Activated T-cell treated with anti-CD3 and anti-CD28 coated beads for 24 hours (primary cell): ENCODE data around the gene FHL5.
"Not testable (repeated sequence)": the region's sequence is repeated elsewhere in the genome, so short reads cannot be mapped to it uniquely, and the experiment has no call there.

Source experiments
- DNase-seq: peaks from one replicate; pipeline ENCODE4 v3.0.0-alpha.2; 2020; ENCODE audit warnings: low read depth

Gene FHL5

GRCh38 chr6:96611342-96611991, 48.5 kb downstream of the FHL5 start:
- no peak for DNase-seq

DNA sequence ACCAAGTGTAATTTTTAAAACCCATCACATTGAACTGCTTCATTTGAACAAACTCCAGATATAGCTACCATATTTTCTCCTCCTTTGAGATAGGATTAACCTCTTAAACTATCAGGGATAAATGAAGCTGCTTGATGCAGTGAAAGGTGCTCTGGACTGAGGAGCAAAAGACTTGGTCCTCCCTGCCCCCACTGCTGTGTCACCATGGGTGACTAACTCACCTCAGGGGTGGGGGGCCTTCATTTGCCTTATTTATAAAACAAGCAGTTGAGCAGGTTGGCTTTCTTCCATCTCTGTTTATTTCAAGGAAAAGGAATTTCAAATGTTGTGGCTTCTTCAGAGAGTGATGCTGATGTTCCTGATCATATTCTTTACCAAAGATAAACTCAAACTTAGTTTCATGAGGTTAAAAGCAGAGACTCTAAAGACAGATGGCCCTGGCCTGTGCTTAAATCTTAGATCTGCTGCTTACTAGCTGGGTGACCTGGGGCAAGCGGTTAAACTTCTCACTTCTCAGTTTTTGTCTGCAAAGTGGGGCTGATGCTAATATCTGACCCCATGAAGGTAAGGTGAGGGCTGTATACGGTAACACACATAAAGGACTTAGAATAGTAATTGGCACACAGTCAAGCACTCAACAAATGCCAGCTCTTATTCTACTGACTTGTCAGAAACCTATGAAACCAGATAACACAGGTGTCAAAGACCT, 50.5 kb downstream of the FHL5 start:
- DNase-seq: no peak

- no peak for DNase-seq
Measured at GRCh38 chr6:96620851-96621250, 57.9 kb downstream of the FHL5 start.

DNA sequence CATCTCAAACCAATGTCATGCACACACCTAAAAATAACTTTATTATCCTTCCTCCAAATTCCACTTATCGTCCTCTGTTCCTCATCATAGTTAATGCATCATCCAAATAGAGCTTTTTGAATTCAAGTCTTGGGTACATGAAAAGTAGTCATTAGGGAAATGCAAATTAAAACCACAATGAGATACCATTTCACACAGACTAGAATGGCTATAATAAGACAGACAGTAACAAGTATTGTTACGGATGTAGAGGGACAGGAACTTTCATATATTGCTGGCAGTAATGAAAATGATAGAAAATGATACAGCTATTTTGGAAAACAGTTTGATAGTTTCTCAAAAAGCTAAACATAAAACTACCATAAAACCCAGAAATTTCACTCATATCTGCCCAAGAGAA, 59.1 kb downstream of the FHL5 start:
- no peak for DNase-seq

DNA sequence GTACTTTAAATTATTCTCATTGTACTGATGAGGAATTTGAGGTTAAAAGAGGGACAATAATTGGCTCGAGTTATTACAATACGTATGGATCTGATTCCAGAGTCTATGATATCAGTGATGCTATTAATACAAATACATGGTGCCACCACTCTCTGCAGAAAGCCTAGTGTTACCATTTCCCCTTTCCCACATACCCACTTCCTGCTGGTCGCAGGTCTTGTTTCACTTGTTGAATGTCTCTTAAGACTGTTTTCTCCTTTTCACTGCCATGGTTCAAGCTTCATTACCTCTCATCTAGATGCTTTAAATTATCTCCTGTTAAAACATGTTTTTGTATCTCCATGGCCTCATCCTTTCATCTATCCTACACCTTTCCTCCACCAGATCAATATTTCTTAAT, 62.0 kb downstream of the FHL5 start:
- no peak for DNase-seq

- DNase-seq: no peak
Measured at GRCh38 chr6:96626759-96627364, 63.9 kb downstream of the FHL5 start.

GRCh38 chr6:96631248-96631647, 68.3 kb downstream of the FHL5 start:
- no peak for DNase-seq

DNA sequence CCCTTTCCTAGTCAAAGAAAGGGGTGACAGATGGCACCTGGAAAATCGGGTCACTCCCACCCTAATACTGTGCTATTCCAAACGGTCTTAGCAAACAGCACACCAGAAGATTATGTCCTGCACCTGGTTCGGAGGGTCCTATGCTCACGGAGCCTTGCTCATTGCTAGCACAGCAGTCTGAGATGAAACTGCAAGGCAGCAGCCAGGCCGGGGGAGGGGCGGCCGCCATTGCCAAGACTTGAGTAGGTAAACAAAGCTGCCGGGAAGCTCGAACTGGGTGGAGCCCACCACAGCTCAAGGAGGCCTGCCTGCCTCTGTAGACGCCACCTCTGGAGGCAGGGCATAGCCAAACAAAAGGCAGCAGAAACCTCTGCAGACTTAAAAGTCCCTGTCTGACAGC, 75.1 kb downstream of the FHL5 start:
- DNase-seq: not testable (repeated sequence)

GRCh38 chr6:96645106-96645505, 82.2 kb downstream of the FHL5 start:
- DNase-seq: no peak

GRCh38 chr6:96649926-96650325, 87.0 kb downstream of the FHL5 start:
- no peak for DNase-seq

DNA sequence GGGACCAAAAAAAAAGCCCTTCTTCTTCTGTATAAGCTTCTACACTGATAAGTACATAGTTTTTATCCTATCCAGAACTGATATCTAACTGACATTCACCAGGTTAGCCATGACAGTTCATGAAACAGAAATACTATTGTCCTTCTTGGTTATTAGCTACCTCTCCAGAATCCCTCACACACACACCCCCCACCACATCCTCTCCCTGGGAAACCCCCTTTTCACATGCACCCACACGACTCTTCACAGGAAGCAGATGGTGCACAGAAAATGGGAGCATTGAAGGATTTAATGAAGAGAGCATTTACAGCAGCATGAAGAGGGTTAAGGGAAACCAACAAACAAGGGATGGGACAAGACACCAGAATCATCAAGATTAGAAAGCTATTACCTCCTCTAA, 88.9 kb downstream of the FHL5 start:
- DNase-seq: no peak

DNA sequence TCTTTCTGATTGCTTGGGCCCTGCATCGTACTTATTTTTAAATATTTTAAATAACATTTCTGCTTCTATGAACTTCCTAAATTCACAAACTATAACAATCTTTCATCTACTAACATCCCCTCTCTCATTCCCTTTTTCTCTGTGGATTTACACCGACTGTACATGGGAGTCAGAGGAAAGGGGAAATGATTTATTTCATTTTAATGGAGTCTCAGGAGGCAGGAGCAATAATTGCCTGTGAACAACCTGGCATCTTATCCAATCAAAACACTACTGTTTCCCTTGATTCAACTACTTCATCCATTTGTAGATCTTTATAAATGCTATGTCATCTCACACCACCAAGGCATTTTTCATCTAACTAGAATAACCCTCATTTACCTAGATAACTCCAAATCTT, 89.6 kb downstream of the FHL5 start:
- no peak for DNase-seq

DNA sequence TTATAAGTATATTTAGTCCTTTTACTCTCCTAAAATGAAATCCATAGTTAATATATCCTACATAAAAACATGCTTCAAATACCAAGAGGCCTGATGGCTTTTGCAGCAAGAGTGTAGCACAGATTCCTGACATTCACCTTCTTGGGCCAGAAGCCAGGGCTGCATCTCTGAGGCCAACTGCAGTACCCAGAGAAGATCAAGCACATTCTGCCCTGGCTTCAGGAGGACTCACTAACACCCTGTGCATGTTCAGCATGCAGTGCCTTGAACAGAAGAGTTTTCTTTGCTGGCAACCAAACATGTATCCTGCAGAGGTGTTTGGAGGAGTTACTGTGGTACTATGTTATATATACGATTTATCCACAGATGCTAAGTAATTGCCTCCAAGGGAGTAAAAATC, 90.3 kb downstream of the FHL5 start:
- DNase-seq: no peak

GRCh38 chr6:96656567-96656966, 93.6 kb downstream of the FHL5 start:
- DNase-seq: no peak

DNA sequence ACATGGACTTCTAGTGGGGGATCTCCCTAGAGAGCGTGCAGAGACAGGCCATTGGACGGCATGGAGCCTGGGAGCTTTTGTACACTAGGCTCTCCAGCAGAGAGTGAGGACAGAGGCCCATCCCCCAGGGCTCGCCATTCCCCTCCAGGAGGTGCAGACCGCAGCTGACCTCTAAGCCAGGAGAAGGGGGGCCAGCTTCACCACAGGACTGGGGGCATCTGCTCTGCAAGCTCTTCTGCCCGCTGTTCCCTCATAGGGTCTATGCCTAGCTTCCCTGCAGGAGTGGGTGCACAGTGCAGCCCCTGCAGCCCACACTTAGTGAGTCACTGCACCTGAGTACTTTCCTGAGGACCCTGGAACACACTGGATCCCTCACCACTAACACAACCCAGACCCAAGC, 94.4 kb downstream of the FHL5 start:
- DNase-seq: no peak

DNA sequence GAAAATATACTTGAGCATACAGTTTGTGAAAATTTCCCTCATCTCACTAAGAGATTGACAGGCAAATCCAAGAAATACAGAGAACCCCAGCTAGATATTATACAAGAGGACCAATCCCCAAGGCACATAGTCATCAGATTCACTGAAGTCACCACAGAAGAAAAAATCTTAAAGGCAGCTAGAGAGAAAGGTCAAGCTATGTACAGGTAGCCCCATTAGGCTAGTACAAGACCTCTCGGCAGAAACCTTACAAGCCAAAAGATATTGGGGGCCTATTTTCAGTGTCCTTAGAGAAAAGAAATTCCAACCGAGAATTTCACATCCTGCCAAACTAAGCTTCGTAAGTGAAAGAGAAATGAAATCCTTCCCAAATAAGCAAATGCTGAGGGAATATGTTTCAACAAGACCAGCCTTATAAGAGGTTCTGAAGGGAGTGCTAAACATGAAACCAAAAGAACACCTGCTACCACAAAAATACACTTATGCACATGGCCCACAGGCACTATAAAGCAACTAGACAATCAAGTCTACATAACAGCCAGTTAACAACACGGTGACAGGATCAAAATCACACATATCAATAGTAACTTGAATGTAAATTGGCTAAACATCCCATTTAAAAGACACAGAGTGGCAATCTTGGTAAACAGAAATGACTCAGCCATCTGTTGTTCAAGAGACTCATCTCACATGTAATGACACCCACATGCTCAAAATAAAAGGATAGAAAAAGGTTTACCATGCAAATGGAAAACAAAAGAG, 96.3 kb downstream of the FHL5 start:
- no peak for DNase-seq
